OCI-LY1 (cell line): ENCODE measurements around the gene GPR26.

Experiments used
- EZH2 ChIP-seq: fragments of 200-600 bp; sonication (generic), shearing (Covaris generic); IDR thresholded peaks from 2 replicates; pipeline ENCODE4 v1.8.0; 2017; ENCODE audit warnings: borderline replicate concordance, mixed run types, mild to moderate bottlenecking, antibody characterized with exemption, low read length, moderate library complexity, mixed read lengths
- TF ChIP-seq, protein P1 (sequence below): fragments of 200-600 bp; sonication (generic), shearing (Covaris generic); IDR thresholded peaks from 2 replicates; pipeline ENCODE4 v1.5.1; 2017; ENCODE audit warnings: mild to moderate bottlenecking, antibody characterized with exemption, low read length, moderate library complexity, mixed read lengths

DNA sequence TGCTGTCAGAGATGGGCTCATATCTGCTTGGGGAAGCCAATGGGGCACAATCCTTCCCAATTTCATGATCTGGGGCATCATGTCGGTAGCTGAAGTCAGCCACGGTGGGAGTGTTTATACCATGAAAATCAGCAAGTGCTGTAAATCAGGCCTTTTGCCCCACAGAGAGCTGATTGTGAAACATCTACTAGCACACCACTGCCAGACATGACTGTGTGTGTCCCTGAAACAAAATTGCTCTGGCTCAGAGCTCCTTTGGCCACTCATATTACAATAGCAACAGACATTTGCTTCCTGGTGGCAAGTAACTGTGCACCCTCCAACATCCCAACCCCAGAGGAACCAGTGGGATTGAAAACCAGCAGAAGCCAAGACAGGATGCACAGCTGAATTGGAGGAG lies 23.7 kb downstream of the GPR26 start:
- TF ChIP-seq, protein P1, sequence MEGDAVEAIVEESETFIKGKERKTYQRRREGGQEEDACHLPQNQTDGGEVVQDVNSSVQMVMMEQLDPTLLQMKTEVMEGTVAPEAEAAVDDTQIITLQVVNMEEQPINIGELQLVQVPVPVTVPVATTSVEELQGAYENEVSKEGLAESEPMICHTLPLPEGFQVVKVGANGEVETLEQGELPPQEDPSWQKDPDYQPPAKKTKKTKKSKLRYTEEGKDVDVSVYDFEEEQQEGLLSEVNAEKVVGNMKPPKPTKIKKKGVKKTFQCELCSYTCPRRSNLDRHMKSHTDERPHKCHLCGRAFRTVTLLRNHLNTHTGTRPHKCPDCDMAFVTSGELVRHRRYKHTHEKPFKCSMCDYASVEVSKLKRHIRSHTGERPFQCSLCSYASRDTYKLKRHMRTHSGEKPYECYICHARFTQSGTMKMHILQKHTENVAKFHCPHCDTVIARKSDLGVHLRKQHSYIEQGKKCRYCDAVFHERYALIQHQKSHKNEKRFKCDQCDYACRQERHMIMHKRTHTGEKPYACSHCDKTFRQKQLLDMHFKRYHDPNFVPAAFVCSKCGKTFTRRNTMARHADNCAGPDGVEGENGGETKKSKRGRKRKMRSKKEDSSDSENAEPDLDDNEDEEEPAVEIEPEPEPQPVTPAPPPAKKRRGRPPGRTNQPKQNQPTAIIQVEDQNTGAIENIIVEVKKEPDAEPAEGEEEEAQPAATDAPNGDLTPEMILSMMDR = no peak
- TF ChIP-seq EZH2 = no peak
